Measurements from ENCODE around the gene ITPRIP. TPM values are rescaled to one million over a fixed set of nuclear protein-coding genes. Genes with fewer than 3 reads are reported as not detected.

The ITPRIP gene
- polyA plus RNA-seq, 1 experiment: 33.6 TPM

GRCh38 chr10:104321725-104322415, 16.4 kb downstream of the ITPRIP start:
- ChIA-PET POLR2A (interaction anchor here (0.6 kb wide), 1 partner anchor 507 kb away, joined by 3 read pairs; no protein-coding TSS in a partner anchor), CTCF (interaction anchor here (0.9 to 2.9 kb wide), 7 partner anchors 9 to 30 kb away, joined by 3 to 14 read pairs (median 3); partner anchors contain the start of gene ITPRIP)
- Histone ChIP-seq H3K4me3 (ENCODE audit: low read depth, low read length) (no peak overlapping the region), H3K27me3 (ENCODE audit: control insufficient read depth, insufficient read depth, low read length) (no peaks in the 10 kb centered on the region), H3K36me3 (ENCODE audit: control insufficient read depth, insufficient read depth, low read length) (no peaks in the 10 kb centered on the region)
- TF ChIP-seq CTCF (IDR thresholded peaks at IDR 0.05; ENCODE audit: insufficient read depth, low read depth, low read length): no peak
- no peak for DNase-seq (ENCODE audit: low read depth)

DNA sequence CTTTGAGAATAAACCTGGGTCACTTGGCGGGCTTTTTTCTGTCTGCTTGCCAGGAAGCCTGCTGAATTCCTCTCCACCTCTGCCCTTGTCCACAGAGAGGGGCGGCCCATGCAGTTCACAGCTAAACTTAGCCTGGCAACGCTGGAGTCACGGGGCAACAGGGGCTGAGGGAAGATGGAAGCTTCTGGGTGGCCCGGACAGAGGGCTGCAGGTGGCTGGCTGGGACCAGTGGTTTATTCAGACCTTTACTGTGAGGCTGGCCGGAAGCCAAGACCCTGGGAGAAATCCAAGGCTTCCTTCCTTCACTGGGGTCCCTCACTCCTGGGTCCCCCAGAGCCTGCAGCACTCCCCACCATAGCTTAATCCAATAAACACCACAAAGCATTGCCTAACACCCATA, 17.0 kb downstream of the ITPRIP start:
- Histone ChIP-seq H3K27me3 (ENCODE audit: control insufficient read depth, insufficient read depth, low read length) (no peaks in the 10 kb centered on the region), H3K4me3 (ENCODE audit: low read depth, low read length) (no peak overlapping the region), H3K36me3 (ENCODE audit: control insufficient read depth, insufficient read depth, low read length) (no peaks in the 10 kb centered on the region)
- TF ChIP-seq CTCF (IDR thresholded peaks at IDR 0.05; ENCODE audit: insufficient read depth, low read depth, low read length): no peak
- ChIA-PET CTCF (interaction anchor here (0.9 to 2.9 kb wide), 6 partner anchors 9 to 30 kb away, joined by 3 to 14 read pairs (median 4); partner anchors contain the start of gene ITPRIP), POLR2A (interaction anchor here (0.5 to 0.6 kb wide), 2 partner anchors 17 to 507 kb away, joined by 3 read pairs; partner anchors contain the start of gene ITPRIP)
- no peak for DNase-seq (ENCODE audit: low read depth)

DNA sequence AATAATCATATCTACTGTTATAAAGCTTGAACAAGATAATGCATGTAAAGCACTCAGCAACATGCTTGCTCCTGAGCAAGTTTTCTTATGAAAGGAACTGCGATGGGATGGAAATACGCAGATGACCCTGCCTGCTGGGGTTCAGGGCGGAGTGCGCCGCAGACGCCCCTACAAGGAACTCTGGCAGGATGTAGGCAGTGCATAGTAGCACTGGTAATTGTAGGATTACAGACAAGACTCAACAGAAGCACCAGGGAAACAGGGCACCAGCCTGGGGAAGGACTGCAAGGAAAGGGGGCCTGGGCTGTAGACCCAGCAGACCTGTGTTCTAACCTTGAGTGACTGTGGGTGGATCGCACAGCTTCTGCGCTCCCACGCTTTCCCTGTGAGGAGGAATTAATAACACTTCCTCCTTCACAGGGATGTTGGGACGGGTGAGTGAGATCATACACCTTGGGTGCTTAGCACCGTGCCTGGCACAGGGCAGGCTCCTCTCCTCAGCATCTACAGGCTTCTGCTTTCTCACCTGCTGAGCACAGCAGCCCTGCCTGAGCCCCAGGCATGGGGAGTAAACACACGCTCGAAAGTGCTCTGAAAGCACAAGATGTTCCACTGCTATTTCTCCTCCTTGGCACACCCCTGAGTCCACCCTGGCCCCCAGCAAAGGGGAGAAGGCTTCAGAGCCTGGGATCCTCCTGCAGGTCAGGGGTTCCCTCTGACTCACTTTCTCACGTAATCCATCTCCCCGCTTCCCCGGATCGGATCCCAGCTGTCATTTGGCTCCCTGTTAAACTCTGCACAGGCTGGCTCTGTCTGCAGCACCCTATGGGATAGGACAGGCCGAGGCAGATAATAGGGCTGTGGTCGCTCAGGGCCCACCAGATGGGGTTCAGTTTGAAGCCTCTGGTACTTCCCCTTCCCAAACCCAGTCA, 19.2 kb downstream of the ITPRIP start:
- peaks cover 19% of the 10 kb centered on the region for H3K36me3 ChIP-seq (ENCODE audit: control insufficient read depth, insufficient read depth, low read length)
- POLR2A ChIA-PET: no interaction called here
- no peaks in the 10 kb centered on the region for H3K27me3 ChIP-seq (ENCODE audit: control insufficient read depth, insufficient read depth, low read length)
- DNase-seq (ENCODE audit: low read depth): no peak
- H3K4me3 ChIP-seq (ENCODE audit: low read depth, low read length): no peak overlapping the region
- no peak for TF ChIP-seq CTCF (IDR thresholded peaks at IDR 0.05; ENCODE audit: insufficient read depth, low read depth, low read length)
- CTCF ChIA-PET: interaction anchor here (1.2 to 5.2 kb wide), 2 partner anchors 13 to 30 kb away, joined by 4 to 35 read pairs; no protein-coding TSS in a partner anchor

DNA sequence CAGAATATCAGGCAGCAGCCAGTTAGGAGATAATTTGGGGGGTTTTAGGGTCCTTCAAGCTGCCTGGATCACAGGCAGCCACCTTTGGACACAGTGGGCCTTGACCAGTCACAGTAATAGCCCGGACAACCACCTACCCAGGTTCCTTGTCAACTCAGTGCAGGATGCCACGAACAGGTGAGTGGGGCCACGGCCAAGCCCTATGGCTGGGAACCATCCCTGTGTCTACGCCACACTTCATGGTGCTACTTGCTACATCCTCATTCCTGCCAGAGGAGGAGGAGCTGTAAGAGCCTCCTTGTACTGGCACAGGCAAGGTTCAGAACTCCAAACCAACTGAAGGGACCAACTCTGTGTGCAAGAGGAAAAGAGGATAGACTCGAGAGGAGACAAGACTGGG, 19.9 kb downstream of the ITPRIP start:
- H3K27me3 ChIP-seq (ENCODE audit: control insufficient read depth, insufficient read depth, low read length): no peaks in the 10 kb centered on the region
- CTCF ChIA-PET: interaction anchor here (1.1 to 5.2 kb wide), 4 partner anchors 12 to 43 kb away, joined by 3 to 35 read pairs (median 4); no protein-coding TSS in a partner anchor
- no peak for TF ChIP-seq CTCF (IDR thresholded peaks at IDR 0.05; ENCODE audit: insufficient read depth, low read depth, low read length)
- no peak overlapping the region for H3K4me3 ChIP-seq (ENCODE audit: low read depth, low read length)
- POLR2A ChIA-PET: no interaction called here
- no peak for DNase-seq (ENCODE audit: low read depth)
- peaks cover 25% of the 10 kb centered on the region for H3K36me3 ChIP-seq (ENCODE audit: control insufficient read depth, insufficient read depth, low read length)

All from BJ (cell line).